Ramos (cell line): ENCODE data around the gene SLC25A10.

Experiments used
- in situ Hi-C: fragments of 300-500 bp; cut with MboI; formaldehyde crosslinking; loops from one replicate; pipeline ENCODE4 v1.14.3; 2022; ENCODE audit warnings: low sequenced_read_pairs; ENCODE audit not compliant: unreplicated experiment

The SLC25A10 gene

DNA sequence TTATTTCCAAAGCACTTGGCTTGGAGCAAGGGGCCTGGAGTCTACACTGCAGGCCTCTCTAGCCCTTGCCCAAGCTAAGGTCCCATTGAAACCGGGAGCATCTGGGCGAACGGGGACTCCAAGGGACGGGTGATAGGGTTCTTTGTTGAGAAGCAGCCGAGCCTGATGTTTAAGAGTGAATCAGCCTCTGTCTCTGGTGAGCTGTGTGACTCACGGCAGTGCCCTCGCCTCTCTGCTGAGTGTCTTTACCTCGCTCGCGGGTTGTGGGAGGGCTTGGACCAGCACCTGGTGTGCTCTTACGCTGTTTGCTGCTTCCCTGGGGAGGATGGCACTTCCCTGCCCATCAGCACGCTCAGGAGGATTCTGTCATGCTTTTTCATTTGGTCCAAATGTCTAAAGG lies 27.0 kb upstream of the SLC25A10 start:
- in situ Hi-C loops, result no loop called here

DNA sequence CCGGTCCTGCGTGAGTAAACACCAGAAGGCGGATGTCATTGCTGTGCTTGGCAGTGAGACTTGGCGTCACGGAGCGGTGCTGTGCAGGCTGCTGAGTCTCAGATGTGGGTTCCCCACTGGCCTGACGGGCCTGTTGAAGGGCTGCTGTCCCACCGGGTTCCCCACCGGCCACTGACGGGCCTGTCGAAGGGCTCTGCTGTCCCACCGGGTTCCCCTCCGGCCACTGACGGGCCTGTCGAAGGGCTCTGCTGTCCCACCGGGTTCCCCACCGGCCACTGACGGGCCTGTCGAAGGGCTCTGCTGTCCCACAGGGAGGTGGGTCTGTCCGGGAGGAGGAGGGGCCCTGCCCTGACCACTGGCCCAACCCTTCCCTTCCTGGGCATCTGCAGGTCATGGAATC lies 25.5 kb upstream of the SLC25A10 start:
- in situ Hi-C loops, result no loop called here

DNA sequence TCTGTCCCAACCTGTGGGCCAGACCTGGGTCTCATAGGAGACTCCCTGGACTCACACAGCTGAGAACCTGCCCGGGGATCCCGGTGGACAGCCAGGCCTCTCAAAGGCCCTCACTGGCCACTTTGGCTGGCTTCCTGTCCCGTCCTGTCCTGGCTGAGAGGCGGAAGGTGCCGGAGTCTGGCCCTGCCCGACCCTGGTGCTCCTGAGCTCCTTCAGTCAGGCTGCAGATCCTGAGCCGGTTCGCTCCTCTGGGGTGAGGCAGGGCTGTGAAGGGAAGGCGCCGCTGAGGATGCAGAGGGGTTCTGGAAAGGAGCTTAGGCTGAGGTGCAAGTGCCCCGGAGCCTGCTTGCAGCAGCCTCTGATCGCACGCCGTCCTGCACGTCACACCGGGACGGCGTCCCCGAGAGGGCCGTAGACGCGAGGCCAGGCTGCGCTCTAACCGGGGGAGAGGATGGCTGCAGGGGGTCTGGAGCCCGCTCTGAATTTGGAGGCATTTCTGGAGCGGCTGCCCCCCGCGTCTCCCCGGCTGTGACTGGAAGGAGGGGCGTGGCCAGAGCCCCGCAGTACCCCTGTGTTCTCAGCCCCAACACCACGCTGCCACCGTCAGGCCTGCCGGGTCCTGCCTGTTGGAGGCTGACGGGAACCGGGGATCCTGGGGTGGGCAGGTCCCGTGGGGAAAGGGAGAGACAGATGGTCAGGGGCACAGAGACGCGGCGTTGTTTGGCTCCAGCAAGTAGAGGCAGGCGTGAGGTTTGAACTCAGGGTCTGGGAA lies 24.1 kb upstream of the SLC25A10 start:
- in situ Hi-C loops, result no loop called here

DNA sequence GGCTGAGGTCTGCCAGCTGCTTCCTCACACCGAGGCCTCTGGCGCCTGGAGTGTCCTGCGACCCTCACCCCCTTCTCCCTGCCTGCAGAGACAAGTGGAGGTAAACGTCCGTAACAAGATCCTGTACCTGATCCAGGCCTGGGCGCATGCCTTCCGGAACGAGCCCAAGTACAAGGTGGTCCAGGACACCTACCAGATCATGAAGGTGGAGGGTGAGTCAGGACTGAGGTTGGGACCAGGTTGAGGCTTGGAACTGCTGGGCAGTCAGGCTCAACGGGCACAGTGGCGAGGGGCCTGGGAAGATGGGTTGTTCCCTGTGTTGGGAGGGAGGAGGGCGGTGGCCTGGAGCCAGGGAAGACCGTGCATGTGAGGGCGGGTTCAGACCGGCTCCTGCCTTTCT lies 23.5 kb upstream of the SLC25A10 start:
- in situ Hi-C loops, result no loop called here

GRCh38 chr17:81690066-81690465 lies 22.0 kb upstream of the SLC25A10 start:
- in situ Hi-C loops, result no loop called here

DNA sequence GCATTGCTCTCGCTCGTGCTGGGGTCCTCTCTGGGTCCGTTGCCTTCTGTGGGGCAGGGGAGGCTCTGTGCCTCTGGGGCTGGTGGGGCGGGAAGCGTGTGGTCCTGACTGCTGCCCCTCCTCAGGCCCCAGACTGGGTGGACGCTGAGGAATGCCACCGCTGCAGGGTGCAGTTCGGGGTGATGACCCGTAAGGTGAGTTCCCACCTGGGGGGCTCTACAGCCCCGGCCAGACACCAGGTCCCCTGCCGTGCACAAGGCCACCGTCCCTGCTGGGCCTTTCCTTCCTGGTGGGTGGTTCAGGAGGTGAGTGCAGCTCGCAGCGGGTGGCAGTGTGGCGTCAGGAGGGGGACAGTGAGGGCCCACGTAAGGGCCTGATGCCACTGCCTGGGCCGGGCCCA lies 21.5 kb upstream of the SLC25A10 start:
- in situ Hi-C loops, result no loop called here

GRCh38 chr17:81691196-81691595 lies 20.9 kb upstream of the SLC25A10 start:
- in situ Hi-C loops, result no loop called here

DNA sequence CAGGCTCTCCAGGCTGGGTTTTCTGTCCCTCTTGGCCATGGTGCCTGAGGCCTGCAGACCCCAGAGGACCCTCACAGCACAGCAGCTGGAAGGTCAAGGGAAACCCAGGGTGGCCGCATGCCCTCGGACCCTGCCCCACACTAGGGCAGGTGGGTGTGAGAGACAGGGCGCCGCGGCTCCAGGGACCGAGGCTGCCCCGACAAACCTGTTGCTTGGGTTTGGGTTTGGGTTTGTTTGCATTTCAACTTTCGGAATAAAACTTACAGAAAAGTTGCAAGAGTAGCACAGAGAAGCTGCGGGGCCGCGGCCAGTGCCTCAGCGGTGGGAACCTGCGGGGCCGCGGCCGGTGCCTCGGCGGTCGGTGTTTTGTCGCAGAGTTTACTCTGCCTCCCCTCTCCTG lies 20.5 kb upstream of the SLC25A10 start:
- in situ Hi-C loops, result no loop called here

DNA sequence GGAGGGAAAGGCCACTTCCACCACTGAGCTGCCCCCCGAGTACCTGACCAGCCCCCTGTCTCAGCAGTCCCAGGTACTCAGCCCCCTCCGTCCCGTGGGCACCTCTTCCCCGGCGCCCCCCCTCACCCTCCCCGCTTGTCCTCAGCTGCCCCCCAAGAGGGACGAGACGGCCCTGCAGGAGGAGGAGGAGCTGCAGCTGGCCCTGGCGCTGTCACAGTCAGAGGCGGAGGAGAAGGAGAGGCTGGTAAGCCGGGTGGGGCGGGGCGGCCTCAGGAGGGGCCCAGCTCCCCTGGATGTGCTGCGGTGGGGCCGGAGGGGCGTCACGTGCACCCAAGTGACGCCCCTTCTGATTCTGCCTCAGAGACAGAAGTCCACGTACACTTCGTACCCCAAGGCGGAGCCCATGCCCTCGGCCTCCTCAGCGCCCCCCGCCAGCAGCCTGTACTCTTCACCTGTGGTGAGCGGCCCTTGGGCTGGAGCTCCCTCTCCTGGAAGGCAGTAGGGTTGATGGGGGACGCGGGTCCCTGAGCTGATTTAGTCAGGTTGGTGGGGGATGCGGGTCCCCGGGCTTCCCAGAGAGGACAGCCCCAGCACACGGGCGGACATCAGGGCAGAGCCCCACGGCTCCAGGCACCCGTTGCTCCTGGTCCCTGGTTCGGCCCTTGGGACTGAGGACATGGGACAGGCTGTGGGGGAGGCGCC lies 18.4 kb upstream of the SLC25A10 start:
- in situ Hi-C loops, result no loop called here

- in situ Hi-C loops, result no loop called here
These were observed 17.3 kb upstream of the SLC25A10 start for GRCh38 chr17:81694810-81695209.

GRCh38 chr17:81695211-81695610 lies 16.9 kb upstream of the SLC25A10 start:
- in situ Hi-C loops, result no loop called here

DNA sequence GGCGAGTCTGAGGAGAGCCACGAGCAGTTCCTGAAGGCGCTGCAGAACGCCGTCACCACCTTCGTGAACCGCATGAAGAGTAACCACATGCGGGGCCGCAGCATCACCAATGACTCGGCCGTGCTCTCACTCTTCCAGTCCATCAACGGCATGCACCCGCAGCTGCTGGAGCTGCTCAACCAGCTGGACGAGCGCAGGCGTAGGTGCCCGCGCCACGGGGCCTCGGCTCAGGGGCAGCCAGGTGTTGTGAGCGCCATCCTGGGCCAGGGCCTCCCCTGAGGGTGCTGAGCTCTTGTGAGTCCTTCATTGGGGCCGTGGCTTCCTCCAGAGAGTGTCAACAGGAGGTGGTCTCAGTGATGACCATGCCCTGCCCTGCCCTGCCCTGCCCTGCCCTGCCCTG lies 16.3 kb upstream of the SLC25A10 start:
- in situ Hi-C loops, result no loop called here

- in situ Hi-C loops, result no loop called here
These were observed 15.7 kb upstream of the SLC25A10 start for GRCh38 chr17:81696218-81696941.

- in situ Hi-C loops, result no loop called here
These were observed 14.6 kb upstream of the SLC25A10 start for GRCh38 chr17:81697261-81698044.

- in situ Hi-C loops, result no loop called here
These were observed 11.5 kb upstream of the SLC25A10 start for GRCh38 chr17:81700353-81701287.

DNA sequence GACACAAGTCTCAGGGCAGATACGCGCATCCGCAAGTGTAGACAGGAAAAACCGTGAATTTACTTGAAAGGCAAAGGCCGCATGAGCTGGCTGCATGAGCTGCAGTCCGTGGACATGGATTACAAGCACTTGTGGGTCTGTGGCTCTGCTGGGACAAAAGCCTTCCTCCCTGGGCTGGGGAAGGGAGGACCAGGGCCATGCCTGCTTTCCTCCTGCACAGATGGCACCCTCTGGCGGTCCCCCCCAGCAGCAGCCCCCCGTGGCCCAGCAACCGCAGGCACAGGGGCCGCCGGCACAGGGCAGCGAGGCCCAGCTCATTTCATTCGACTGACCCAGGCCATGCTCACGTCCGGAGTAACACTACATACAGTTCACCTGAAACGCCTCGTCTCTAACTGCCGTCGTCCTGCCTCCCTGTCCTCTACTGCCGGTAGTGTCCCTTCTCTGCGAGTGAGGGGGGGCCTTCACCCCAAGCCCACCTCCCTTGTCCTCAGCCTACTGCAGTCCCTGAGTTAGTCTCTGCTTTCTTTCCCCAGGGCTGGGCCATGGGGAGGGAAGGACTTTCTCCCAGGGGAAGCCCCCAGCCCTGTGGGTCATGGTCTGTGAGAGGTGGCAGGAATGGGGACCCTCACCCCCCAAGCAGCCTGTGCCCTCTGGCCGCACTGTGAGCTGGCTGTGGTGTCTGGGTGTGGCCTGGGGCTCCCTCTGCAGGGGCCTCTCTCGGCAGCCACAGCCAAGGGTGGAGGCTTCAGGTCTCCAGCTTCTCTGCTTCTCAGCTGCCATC lies 10.6 kb upstream of the SLC25A10 start:
- in situ Hi-C loops, result no loop called here

GRCh38 chr17:81702934-81703746 lies 8.9 kb upstream of the SLC25A10 start, which contains the start of gene MRPL12:
Gene MRPL12 (plus strand): TSS chr17:81703367. CDS start chr17:81703502, 135 bp downstream.
- in situ Hi-C loops, result no loop called here
